HL-60 (cell line): ENCODE data around the gene AMZ1.
"Not testable (repeated sequence)": the region's sequence is repeated elsewhere in the genome, so short reads cannot be mapped to it uniquely, and the experiment has no call there.

Experiments
- DNase-seq, 2 experiments: peaks; one replicate each; pipeline ENCODE4 v3.0.0-alpha.2; 2010 to 2020; ENCODE audit warnings: low read depth in 1 of 2, low spot score in 1 of 2
- H3K27ac ChIP-seq: fragments of 250-450 bp; sonication (Bioruptor Pico); replicated peaks from 2 replicates; pipeline ENCODE4 v1.5.1; 2020; ENCODE audit warnings: mild to moderate bottlenecking, moderate library complexity
- H3K27me3 ChIP-seq: fragments of 250-450 bp; sonication (Bioruptor Pico); 2 replicates; pipeline ENCODE4 v1.5.1; 2021; ENCODE audit warnings: mild to moderate bottlenecking, moderate library complexity; ENCODE audit not compliant: insufficient read depth, poor library complexity, severe bottlenecking
- H3K4me3 ChIP-seq: replicated peaks from 2 replicates; pipeline ENCODE4 v1.5.1; 2011; ENCODE audit warnings: mild to moderate bottlenecking, control low read depth, low read length; ENCODE audit not compliant: insufficient read depth
- CTCF ChIP-seq: IDR thresholded peaks from one replicate; pipeline ENCODE4 v1.5.1; 2011; ENCODE audit warnings: low read length, control low read depth, inconsistent platforms; ENCODE audit not compliant: insufficient read depth
- GABPA ChIP-seq: IDR thresholded peaks from 2 replicates; pipeline ENCODE4 v1.6.1; 2012; ENCODE audit warnings: low read depth
- POLR2AphosphoS5 ChIP-seq: IDR thresholded peaks from 2 replicates; pipeline ENCODE4 v1.6.1; 2012; ENCODE audit warnings: low read depth
- REST ChIP-seq: IDR thresholded peaks from 2 replicates; pipeline ENCODE4 v1.6.1; 2012; ENCODE audit warnings: low read depth; ENCODE audit not compliant: insufficient replicate concordance
- SPI1 ChIP-seq: IDR thresholded peaks from 2 replicates; pipeline ENCODE4 v1.6.1; 2012; ENCODE audit warnings: low read depth, mild to moderate bottlenecking, borderline replicate concordance

The AMZ1 gene

GRCh38 chr7:2723138-2723850 lies 35.3 kb downstream of the AMZ1 start:
- DNase-seq, result no peak
- no peaks in the 10 kb centered on the region for H3K27me3 ChIP-seq
- TF ChIP-seq POLR2AphosphoS5, result no peak
- no peak for TF ChIP-seq GABPA
- no peak for TF ChIP-seq SPI1
- TF ChIP-seq REST, result no peak
- no peak for TF ChIP-seq CTCF
- H3K4me3 ChIP-seq, result no peak overlapping the region
- H3K27ac ChIP-seq, result no peak overlapping the region

DNA sequence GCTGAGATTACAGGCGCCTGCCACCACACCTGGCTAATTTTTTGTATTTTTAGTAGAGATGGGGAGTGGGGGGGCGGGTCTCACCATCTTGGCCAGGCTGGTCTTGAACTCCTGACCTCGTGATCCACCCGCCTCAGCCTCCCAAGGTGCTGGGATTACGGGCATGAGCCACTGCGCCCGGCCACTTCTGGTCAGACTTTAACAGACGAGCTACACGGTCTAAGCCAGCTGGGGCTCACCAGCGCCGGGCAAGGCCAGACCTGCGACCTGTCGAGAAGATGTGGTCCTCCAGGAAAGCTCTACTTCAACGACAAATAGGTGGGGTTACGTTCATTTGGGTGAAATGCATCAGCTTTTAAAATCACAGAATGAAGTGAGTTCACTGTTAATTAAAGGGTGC lies 36.0 kb downstream of the AMZ1 start:
- not testable (repeated sequence) for DNase-seq, H3K27me3 ChIP-seq, H3K27ac ChIP-seq, H3K4me3 ChIP-seq

- TF ChIP-seq SPI1 (no peak), CTCF (no peak), REST (no peak), POLR2AphosphoS5 (no peak), GABPA (no peak)
Measured at GRCh38 chr7:2724453-2725177, 36.6 kb downstream of the AMZ1 start.

GRCh38 chr7:2725178-2726105 lies 37.4 kb downstream of the AMZ1 start:
- no peak for DNase-seq
- no peak overlapping the region for H3K27ac ChIP-seq

More at GRCh38 chr7:2724453-2725177, 36.6 kb downstream of the AMZ1 start:
- no peak for DNase-seq
- Histone ChIP-seq H3K27me3 (no peaks in the 10 kb centered on the region), H3K27ac (no peak overlapping the region), H3K4me3 (no peak overlapping the region)

More at GRCh38 chr7:2725178-2726105, 37.4 kb downstream of the AMZ1 start:
- H3K27me3 ChIP-seq, result no peaks in the 10 kb centered on the region
- TF ChIP-seq SPI1 (no peak), GABPA (no peak), POLR2AphosphoS5 (no peak), REST (no peak), CTCF (no peak)
- no peak overlapping the region for H3K4me3 ChIP-seq
